ENCODE measurements around the gene PTPRJ.

The PTPRJ gene

GRCh38 chr11:47997063-47998053 lies 17.0 kb downstream of the PTPRJ start:
- no peak for DNase-seq

DNA sequence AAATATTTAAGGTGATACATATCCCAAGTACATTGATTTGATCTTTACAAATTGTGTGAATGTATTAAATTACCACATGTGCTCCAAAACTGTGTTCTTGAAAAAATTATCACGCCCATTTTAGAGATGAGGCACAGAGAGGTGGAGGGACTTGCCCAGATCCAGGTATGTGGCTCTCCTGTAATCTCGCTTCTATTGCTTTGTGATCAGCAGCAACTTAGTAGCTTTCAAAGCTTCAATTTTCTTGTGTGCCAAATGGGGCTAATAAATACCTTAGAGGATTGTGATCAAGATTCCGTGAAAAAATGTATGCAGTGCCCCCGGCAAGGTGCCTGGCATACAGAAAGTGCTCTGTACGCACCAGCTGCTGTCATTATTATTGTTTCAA lies 18.0 kb downstream of the PTPRJ start:
- no peak for DNase-seq

DNA sequence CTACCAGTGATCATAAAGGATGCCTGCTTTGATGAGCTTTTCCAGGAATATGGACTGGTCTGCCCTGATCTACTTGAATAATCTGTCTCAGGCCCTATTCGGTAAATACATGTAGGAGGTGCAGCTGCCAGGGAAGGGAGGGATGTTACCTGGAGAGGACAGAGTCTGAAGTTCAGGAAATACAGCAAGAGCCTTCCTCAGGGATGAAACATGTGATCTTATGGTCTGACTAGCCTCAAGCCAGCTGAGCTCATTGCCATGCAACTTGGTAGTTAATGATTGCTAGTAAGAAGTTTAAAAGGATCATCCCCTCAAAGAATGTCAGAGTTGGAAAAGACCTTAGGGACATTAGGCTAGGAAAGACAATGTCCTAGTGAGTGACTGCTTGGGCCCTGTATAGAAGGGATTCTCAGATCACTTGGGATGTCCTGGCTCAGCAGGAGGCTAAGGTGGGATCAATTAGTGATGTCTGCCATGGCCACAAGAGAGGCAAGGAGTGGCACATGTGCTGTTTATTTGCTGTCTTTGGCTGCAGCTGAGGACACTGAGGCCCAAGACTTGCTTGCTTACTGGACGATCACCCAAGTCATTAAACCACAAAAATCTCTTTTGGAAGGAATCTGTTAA lies 18.5 kb downstream of the PTPRJ start:
- DNase-seq, result no peak

DNA sequence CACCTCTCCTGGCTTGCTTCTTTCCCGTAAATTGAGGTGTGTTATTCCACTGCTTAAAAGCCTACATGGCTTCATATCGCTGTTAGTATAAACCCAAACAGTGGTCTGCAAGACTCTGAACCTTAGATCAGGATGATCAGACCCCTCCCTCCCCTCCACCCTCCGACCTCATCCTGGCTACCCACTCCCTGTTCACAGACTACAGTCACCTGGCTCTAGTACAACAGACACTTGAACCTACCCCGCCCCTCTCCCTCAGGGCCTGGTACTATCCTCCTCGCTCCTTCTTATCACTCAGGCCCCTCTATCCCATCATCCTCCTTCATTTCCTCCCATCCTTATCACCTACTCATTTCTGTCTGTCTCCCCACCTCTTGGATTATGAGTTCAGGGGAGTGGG lies 20.1 kb downstream of the PTPRJ start:
- no peak for DNase-seq

DNA sequence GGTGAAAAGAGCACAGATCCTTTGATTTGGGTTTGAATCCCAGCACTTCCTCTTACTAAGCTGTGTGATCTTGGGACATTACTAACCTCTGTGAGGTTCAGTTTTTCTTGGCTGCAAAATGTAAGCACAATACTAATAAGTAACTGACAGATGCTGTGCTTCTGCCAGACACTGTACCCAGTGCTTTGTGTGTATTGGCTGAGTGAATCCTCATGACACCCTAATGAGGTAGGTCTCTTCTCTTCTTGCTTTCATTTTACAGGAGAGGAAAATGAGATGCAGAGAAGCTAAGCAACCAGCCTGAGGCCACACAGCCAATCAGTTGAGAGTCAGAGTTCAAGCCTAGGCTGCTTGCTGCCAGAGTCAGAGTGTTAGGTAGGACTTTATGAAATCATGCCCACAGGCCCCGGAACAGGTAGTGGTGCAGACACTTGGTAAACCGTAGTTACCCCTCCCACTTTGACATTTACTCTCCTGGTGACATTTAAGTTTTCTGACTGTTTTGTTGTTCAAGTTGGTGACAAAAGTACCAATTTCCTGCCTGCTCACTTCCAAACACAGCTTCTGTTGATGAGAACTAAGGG lies 21.2 kb downstream of the PTPRJ start:
- DNase-seq, result peak; percentile 9

DNA sequence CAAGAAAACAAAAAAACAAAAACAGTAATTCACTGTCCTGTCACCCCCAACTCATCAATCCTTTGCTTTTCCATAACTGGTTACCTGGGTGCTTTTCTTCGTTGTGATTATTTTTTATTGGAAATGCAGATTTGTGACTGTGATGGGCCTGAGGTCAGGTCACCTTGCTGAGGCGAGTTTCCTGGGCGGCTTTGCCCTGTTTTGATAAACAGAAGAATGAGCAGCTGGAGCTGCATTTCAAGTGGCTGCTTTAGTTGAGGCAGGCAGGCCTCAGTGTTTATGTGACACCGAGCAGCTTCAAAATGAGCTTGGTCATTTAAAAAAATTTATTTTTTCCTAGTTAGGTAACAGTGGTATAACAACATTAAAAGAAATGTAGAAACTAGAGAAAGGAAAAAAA lies 22.2 kb downstream of the PTPRJ start:
- no peak for DNase-seq

- no peak for DNase-seq
These were observed 23.6 kb downstream of the PTPRJ start for GRCh38 chr11:48003926-48004325.

GRCh38 chr11:48004456-48004855 lies 24.1 kb downstream of the PTPRJ start:
- no peak for DNase-seq

- no peak for DNase-seq
These were observed 24.8 kb downstream of the PTPRJ start for GRCh38 chr11:48005136-48005535.

- DNase-seq, result no peak
These were observed 25.5 kb downstream of the PTPRJ start for GRCh38 chr11:48005831-48006270.

DNA sequence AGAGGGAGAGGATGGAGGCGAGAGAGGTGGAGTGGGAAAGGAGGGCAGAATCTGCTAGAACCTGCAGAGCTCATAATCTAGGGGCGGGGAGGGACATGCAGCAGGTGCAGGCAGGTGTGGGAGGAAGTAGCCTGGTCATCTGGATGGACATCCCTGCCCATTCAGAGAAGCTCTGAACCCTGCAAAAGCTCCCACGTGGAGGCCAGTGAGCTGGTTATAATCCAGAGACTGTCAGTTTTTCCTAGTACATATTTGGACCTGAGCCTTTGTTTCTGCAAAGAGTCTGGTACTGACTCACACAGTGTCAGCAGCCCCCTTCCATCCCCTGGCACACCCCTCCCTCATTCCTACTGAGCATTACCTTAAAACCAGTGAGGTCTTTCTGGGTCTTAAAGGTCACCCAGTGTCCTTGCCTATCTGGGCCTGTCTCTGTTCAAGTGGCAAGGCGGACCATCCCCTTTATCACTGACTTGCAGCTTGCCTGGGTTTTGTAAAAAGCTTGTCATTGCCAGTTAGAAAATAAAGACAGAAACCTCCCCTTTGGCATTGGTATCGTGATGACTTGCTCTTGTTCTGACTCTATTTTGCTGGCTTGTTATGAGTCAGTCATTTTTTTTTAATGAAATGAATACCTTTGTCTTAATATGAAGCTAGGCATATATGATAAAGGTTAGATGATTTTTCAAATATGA lies 26.1 kb downstream of the PTPRJ start:
- DNase-seq, result peak; percentile 39

DNA sequence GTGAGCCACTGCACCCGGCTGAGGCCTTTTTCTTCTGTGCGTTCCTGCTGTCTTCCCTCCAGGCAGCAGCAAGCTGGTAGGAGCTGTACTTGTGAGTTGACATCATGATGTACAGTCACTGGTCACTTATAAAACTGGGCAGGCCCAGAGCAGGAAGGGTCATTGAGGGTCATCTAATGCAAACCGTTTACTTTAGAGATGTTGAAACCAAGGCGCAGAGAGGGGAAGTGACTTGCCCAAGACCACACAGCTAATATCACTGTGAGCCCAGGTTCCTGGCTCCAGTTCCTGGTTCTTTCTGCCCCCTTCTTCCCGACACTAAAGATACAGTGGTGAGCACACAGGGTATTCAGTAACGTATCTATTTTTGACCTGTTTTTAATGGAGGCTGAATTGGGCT lies 27.3 kb downstream of the PTPRJ start:
- no peak for DNase-seq

- DNase-seq, result no peak
These were observed 28.6 kb downstream of the PTPRJ start for GRCh38 chr11:48008951-48009270.

- no peak for DNase-seq
These were observed 30.9 kb downstream of the PTPRJ start for GRCh38 chr11:48011102-48011797.

- no peak for DNase-seq
These were observed 31.5 kb downstream of the PTPRJ start for GRCh38 chr11:48011798-48012391.

DNA sequence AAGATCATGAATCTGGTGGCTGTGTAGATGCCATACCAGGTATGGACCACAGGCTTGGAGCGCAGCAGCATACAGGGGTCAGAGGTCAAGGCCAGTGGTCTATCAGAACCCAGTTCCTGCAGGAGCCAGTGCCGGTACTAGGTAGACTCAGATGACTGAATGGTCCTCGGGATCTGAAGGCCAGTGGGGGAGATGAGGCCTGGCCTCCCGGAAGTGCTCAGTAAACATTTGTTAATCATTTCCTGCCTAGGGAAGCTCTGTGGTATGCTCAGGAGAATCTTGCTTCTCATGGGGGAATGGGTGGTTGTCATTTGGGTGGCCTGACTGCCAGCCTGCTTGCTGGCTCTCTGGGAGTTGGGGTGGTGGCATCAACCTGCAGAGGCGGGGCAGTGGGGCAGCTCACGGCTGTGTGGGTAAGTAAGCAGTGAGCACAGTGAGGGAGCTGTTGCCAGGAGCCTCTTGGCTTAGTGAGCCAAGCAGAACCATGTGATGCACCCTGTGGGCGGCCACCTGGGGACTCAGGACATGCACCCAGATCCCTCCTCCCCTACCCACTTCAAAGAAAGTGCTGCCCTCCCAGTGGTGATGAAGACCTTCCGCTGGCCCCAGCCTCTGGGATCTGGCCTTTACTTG lies 33.0 kb downstream of the PTPRJ start:
- no peak for DNase-seq

DNA sequence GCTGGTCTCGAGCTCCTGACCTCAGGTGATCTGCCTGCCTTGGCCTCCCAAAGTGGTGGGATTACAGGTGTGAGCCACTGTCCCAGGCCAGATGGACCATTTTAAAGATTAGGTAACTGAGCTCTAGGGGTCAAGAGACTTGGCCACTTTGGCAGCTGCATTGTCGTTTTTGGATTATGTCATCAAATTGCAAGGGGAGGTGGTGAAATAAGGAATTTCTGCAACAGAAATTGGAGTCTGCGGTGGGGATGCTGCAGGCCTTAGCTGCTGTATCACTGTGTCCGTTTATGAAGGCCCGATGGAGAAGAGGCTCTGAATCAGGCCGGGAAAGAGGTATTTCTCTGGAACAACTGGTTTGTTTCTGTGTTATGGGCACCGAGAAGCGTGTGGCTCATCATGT lies 34.6 kb downstream of the PTPRJ start:
- no peak for DNase-seq

GRCh38 chr11:48017105-48017830 lies 36.9 kb downstream of the PTPRJ start:
- no peak for DNase-seq

DNA sequence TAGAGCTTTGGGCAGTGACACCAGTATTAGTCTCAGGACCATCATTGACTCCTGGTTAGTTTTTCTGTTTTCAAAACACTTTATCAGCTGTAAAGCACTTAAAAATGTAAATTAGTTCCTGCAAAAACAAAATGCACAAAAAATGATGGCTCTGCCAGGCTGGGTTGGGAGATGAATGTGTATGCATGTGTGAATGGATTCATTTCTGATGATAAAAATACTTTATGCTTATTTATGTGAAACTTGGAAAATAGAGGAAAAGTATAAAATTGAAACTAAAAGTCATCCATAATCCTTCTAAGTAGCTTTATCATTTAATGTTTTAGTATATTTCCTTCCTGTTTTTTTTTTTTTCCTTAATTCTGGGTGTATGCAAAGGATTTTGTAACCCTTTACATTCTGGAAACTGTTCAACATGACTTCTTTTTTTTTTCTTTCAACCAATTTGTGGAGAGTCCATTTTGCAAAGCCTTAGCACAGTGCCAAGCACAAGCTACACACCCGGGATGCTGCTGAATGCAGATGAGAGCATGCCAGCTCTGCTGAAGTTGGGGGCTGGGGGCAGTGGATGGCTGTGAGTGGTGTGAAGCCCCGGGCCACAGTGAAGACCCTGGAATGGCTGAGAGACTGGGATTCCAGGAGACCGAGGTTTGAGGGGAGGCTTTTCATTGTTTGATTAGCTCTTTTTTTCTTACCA lies 37.6 kb downstream of the PTPRJ start:
- no peak for DNase-seq

DNA sequence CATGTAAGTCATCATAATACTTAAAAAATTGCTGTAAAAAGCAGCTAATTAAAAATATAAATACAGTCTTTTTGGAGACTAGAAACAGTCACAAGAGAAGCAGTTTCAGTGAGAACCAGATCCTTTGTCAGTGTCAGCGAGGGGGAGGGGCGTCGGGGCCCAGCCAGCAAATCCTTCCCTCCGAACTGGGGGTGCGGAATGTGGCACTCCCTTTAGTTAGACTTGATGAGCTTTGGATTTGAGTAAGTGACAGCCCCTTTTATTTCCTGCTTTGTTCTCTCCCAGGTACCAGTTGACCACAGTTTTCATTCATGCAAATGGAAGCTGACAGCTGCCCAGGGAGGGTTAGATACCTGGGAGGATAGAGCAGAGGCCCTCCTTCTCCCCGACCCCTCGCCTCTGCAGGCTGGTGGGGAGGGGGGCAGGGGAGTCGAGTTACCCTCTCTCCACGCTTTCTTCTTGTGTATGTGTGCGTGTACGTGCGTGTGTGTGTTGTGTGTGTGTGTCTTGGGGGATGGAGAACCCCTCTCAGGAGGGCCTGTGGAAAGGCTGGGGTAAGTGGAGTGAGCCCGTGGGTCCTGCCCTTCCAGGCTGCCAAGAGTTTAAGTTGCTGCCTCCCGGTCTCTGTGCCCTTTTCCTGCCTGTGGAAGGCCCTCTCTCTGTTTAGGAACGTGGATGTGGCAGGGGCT lies 38.3 kb downstream of the PTPRJ start:
- no peak for DNase-seq

Measured in amniotic stem cell (primary cell).